Activated naive CD4-positive, alpha-beta T cell treated with anti-CD3 and anti-CD28 coated beads, Interleukin-2, amount 50 U/mL, for 72 hours (primary cell): Measurements from ENCODE around the gene TBC1D3L. TPM values are rescaled to one million over a fixed set of nuclear protein-coding genes. Genes with fewer than 3 reads are reported as not detected.
"Not testable (repeated sequence)": the region's sequence is repeated elsewhere in the genome, so short reads cannot be mapped to it uniquely, and the experiment has no call there.

Experiments
- ATAC-seq, 2 donors: fragments of 150-1000 bp; cut with Tn5 transposase; 2 replicates each; pipeline ENCODE4 v1.10.0; 2021; ENCODE audit warnings: mild to moderate bottlenecking in 2 of 2, moderate library complexity in 2 of 2
- DNase-seq, 2 donors: peaks; one replicate each; pipeline ENCODE4 v3.0.0; 2021 to 2022; ENCODE audit warnings: low spot score in 2 of 2
- H3K27ac Mint-ChIP-seq, 2 donors: one replicate each; pipeline ENCODE4 v1.8.0; 2022; ENCODE audit warnings: mild to moderate bottlenecking in 2 of 2, mixed read lengths in 2 of 2
- H3K36me3 Mint-ChIP-seq, 2 donors: one replicate each; pipeline ENCODE4 v1.8.0; 2022; ENCODE audit warnings: mixed read lengths in 2 of 2
- H3K9me3 Mint-ChIP-seq, 2 donors: one replicate each; pipeline ENCODE4 v1.8.0; 2022; ENCODE audit warnings: mixed read lengths in 2 of 2
- total RNA-seq, 2 donors: library from RNA; stranded (reverse); gene quantifications; one replicate each; pipeline ENCODE4 v1.2.3, GENCODE V29; 2022

TBC1D3L gene
- 1 to 10 TPM in 1 of 2 donors, under 1 TPM in 1; 0.60 to 9.4 TPM for total RNA-seq

- ATAC-seq, DNase-seq, H3K9me3 Mint-ChIP-seq, H3K36me3 Mint-ChIP-seq, H3K27ac Mint-ChIP-seq: not testable (repeated sequence)
Observed at GRCh38 chr17:37988960-37989359, at the start of gene TBC1D3L. TSS of gene TBC1D3L (minus strand) at chr17:37989060. CDS start at chr17:37987520, 1,540 bp downstream.

- ATAC-seq, H3K27ac Mint-ChIP-seq, H3K36me3 Mint-ChIP-seq: not testable (repeated sequence)
Observed at GRCh38 chr17:38003676-38004075, 14.8 kb upstream of the TBC1D3L start, which contains the start of gene TBC1D3D. TSS of gene TBC1D3D (plus strand) at chr17:38003976. CDS start at chr17:38005561, 1,585 bp downstream.

More at GRCh38 chr17:38003676-38004075, 14.8 kb upstream of the TBC1D3L start, which contains the start of gene TBC1D3D:
- not testable (repeated sequence) for DNase-seq, H3K9me3 Mint-ChIP-seq

Other genes with a start within 250 kb of the TBC1D3L start
- 1 to 10 TPM in 1 of 2 donors, under 1 TPM in 1; 0.14 to 1.4 TPM for gene HNF1B, start 244.0 kb downstream of the TBC1D3L start, total RNA-seq
- gene TBC1D3K, start 64.6 kb downstream of the TBC1D3L start, total RNA-seq: not detected
- gene TBC1D3D, start 14.9 kb upstream of the TBC1D3L start, total RNA-seq: 1 to 10 TPM in 1 of 2 donors, under 1 TPM in 1; 0.41 to 4.3 TPM
- not detected for gene TBC1D3C, start 79.6 kb upstream of the TBC1D3L start, total RNA-seq
- gene TBC1D3E, start 138.9 kb upstream of the TBC1D3L start, total RNA-seq: not detected
- gene TBC1D3, start 203.5 kb upstream of the TBC1D3L start, total RNA-seq: 10 to 100 TPM in 1 of 2 donors, not detected in 1; 12.4 TPM